Keratinocyte (primary cell): Measurements from ENCODE around the gene GLYATL1.

ENCODE experiments used
- CTCF ChIP-seq, 3 experiments: IDR thresholded peaks in 1 of 3; conservative IDR thresholded peaks in 1 of 3; optimal IDR thresholded peaks in 1 of 3; 2 replicates in 2 of 3; 3 replicates in 1 of 3; pipeline versions ENCODE3 to v1.5.1; 2011; ENCODE audit warnings: low read length in 3 of 3, mild to moderate bottlenecking in 3 of 3, moderate library complexity in 2 of 3, control low read depth in 1 of 3, inconsistent platforms in 1 of 3; ENCODE audit not compliant: insufficient read depth in 2 of 3; ENCODE audit errors: extremely low read depth in 1 of 3
- EZH2 ChIP-seq: IDR thresholded peaks from one replicate; pipeline ENCODE4 v1.6.1; 2012; ENCODE audit warnings: inconsistent platforms, mild to moderate bottlenecking, low read length, moderate library complexity

GRCh38 chr11:58949184-58949583 lies 9.9 kb downstream of the GLYATL1 start:
- TF ChIP-seq CTCF (optimal IDR thresholded peaks at IDR 0.05 in 1 of 3, IDR thresholded peaks at IDR 0.05 in 1 of 3, conservative IDR thresholded peaks at IDR 0.05 in 1 of 3; ENCODE audit: extremely low read depth in 1 of 3, insufficient read depth in 2 of 3, low read length in 3 of 3) (no peak), EZH2 (no peak)
